Smooth muscle cell (in vitro differentiated cells): ENCODE results near the gene GABRG3. TPM values are rescaled to one million over a fixed set of nuclear protein-coding genes. Genes with fewer than 3 reads are reported as not detected.

ENCODE experiments used
- DNase-seq: peaks from one replicate; lab custom pipeline; 2025; ENCODE audit not compliant: unreplicated experiment; lab: John Stamatoyannopoulos, UW
- H2AFZ ChIP-seq: fragments of 200-600 bp; sonication (generic); 2 replicates; pipeline ENCODE4 v1.6.0; 2016; ENCODE audit warnings: antibody characterized with exemption, low read depth, mild to moderate bottlenecking
- H3F3A ChIP-seq: fragments of 200-600 bp; sonication (generic); 2 replicates; pipeline ENCODE4 v1.6.0; 2017; ENCODE audit warnings: antibody characterized with exemption, low read depth
- H3K27ac ChIP-seq: fragments of 200-600 bp; sonication (generic); 2 replicates; pipeline ENCODE4 v1.5.1; 2016; ENCODE audit warnings: low read depth, mild to moderate bottlenecking
- H3K27me3 ChIP-seq: fragments of 200-600 bp; sonication (generic); 2 replicates; pipeline ENCODE4 v1.6.1; 2016; ENCODE audit warnings: low read depth, mild to moderate bottlenecking
- H3K36me3 ChIP-seq: fragments of 200-600 bp; sonication (generic); 2 replicates; pipeline ENCODE4 v1.5.1; 2016; ENCODE audit warnings: low read depth
- H3K4me1 ChIP-seq: fragments of 200-600 bp; sonication (generic); 2 replicates; pipeline ENCODE4 v1.5.1; 2016; ENCODE audit warnings: low read depth
- H3K4me2 ChIP-seq: fragments of 200-600 bp; sonication (generic); 2 replicates; pipeline ENCODE4 v1.6.0; 2016; ENCODE audit warnings: mild to moderate bottlenecking
- H3K4me3 ChIP-seq: fragments of 200-600 bp; sonication (generic); 2 replicates; pipeline ENCODE4 v1.5.1; 2016; ENCODE audit warnings: mild to moderate bottlenecking
- H3K79me2 ChIP-seq: fragments of 200-600 bp; sonication (generic); 2 replicates; pipeline ENCODE4 v1.6.0; 2016; ENCODE audit warnings: low read depth, mild to moderate bottlenecking
- H3K9ac ChIP-seq: fragments of 200-600 bp; sonication (generic); 2 replicates; pipeline ENCODE4 v1.6.0; 2016; ENCODE audit warnings: low read depth
- H3K9me3 ChIP-seq: fragments of 200-600 bp; sonication (generic); replicated peaks from 2 replicates; pipeline ENCODE4 v1.5.1; 2016; ENCODE audit warnings: low read depth
- H4K20me1 ChIP-seq: fragments of 200-600 bp; sonication (generic); 2 replicates; pipeline ENCODE4 v1.6.0; 2016; ENCODE audit warnings: low read depth
- WGBS: methylation state at CpG from one replicate; pipeline ENCODE4 v1.1.7; 2016; ENCODE audit warnings: low lambda C conversion rate; 5-methylcytosine and 5-hydroxymethylcytosine counted together
- polyA plus RNA-seq: library from polyadenylated mRNA; unstranded; fragments of >200 nt; fragmentation: Nextera tagmentation; extraction: Ambion mirVana; gene quantifications from 2 replicates; pipeline ENCODE4 v1.2.1, GENCODE V29; 2016
- total RNA-seq: library from RNA; depleted of rRNA; stranded (reverse); fragments of >200 nt; gene quantifications from 2 replicates; pipeline ENCODE4 v1.2.3, GENCODE V29; 2014
- TF ChIP-seq, protein P1 (sequence below): fragments of 200-600 bp; sonication (generic); IDR thresholded peaks from 2 replicates; pipeline ENCODE4 v1.5.1; 2017; ENCODE audit warnings: borderline replicate concordance, mild to moderate bottlenecking, antibody characterized with exemption; ENCODE audit not compliant: insufficient read depth, poor library complexity, severe bottlenecking

Gene GABRG3
- total and polyA plus RNA-seq, 2 experiments from 2014 or later, result under 0.01 TPM; not detected in 1

DNA sequence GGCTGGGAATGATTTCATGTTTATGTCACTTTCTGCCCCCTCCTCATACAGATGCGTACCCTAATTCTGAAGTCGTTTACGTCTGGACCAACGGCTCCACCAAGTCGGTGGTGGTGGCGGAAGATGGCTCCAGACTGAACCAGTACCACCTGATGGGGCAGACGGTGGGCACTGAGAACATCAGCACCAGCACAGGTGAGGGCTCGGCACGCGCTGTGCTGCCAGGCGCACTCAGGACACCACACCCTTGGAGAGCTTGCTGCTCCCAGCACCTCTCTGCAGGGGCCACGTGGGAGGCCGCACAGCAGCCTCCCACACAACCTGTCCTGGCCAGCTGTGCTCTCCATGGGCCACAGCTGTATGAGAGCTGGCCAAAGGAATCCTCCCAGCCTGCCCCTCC, 33.8 kb upstream of the GABRG3 start:
- H3K9me3 ChIP-seq, result no peaks in the 10 kb centered on the region
- no peak overlapping the region for H2AFZ ChIP-seq
- no peak for DNase-seq
- TF ChIP-seq, protein P1, sequence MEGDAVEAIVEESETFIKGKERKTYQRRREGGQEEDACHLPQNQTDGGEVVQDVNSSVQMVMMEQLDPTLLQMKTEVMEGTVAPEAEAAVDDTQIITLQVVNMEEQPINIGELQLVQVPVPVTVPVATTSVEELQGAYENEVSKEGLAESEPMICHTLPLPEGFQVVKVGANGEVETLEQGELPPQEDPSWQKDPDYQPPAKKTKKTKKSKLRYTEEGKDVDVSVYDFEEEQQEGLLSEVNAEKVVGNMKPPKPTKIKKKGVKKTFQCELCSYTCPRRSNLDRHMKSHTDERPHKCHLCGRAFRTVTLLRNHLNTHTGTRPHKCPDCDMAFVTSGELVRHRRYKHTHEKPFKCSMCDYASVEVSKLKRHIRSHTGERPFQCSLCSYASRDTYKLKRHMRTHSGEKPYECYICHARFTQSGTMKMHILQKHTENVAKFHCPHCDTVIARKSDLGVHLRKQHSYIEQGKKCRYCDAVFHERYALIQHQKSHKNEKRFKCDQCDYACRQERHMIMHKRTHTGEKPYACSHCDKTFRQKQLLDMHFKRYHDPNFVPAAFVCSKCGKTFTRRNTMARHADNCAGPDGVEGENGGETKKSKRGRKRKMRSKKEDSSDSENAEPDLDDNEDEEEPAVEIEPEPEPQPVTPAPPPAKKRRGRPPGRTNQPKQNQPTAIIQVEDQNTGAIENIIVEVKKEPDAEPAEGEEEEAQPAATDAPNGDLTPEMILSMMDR, result no peak
- H4K20me1 ChIP-seq, result no peaks in the 10 kb centered on the region
- no peaks in the 10 kb centered on the region for H3K79me2 ChIP-seq
- no peaks in the 10 kb centered on the region for H3K4me1 ChIP-seq
- no peak overlapping the region for H3K27ac ChIP-seq
- no peak overlapping the region for H3K9ac ChIP-seq
- H3K27me3 ChIP-seq, result no peaks in the 10 kb centered on the region
- WGBS, result 94% methylated on average over 13 of the region's 13 CpGs
- no peak overlapping the region for H3K4me2 ChIP-seq
- H3F3A ChIP-seq, result no peaks in the 10 kb centered on the region
- no peak overlapping the region for H3K4me3 ChIP-seq
- H3K36me3 ChIP-seq, result no peaks in the 10 kb centered on the region

DNA sequence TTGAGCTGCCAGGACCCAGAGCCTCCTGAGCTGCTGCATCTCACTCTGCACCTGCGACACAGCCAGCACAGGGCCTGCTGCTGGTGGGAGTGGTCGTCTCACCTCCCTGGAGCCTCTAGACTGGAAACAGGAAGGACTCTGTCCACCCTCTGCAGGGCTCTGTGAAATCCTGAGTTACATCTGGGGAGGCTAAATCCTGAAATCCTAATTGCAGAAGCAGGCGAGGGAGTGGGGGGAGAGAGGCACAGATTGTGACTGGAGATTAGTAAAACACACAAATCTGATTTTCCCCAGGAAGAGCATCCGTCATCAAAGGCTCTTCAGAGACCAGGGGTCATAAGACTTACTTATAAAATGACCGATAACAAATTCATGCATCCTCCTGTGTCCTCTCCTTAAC, 31.6 kb upstream of the GABRG3 start:
- H3K4me3 ChIP-seq, result no peak overlapping the region
- 81% methylated on average over 5 of the region's 5 CpGs for WGBS
- H3K27ac ChIP-seq, result no peak overlapping the region
- H3K4me2 ChIP-seq, result no peak overlapping the region
- H3K4me1 ChIP-seq, result no peaks in the 10 kb centered on the region
- TF ChIP-seq, protein P1, result no peak
- no peak for DNase-seq
- H4K20me1 ChIP-seq, result no peaks in the 10 kb centered on the region
- no peaks in the 10 kb centered on the region for H3K79me2 ChIP-seq
- H3K36me3 ChIP-seq, result no peaks in the 10 kb centered on the region
- H3F3A ChIP-seq, result no peaks in the 10 kb centered on the region
- no peak overlapping the region for H2AFZ ChIP-seq
- no peak overlapping the region for H3K9ac ChIP-seq
- H3K27me3 ChIP-seq, result no peaks in the 10 kb centered on the region
- H3K9me3 ChIP-seq, result no peaks in the 10 kb centered on the region

DNA sequence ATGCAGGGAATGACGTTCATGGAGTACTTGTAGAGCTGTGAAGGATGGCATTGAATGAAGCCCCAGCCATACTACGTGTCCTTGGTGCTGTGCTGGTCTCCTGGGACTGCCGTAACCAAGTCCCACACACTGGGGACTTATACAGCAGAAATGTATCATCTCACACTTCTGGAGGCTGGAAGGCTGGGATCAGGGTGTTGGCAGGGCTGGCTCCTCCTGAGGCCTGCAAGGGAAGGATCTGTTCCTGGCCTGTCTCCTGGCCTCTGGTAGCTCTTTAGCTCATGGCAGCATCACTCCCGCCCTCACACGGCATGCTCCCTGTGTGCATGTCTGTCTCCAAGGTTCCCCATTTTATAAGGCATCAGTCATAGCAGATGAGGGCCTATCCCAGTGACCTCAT, 29.5 kb upstream of the GABRG3 start:
- Histone ChIP-seq H3K36me3 (no peaks in the 10 kb centered on the region), H3K27me3 (no peaks in the 10 kb centered on the region), H3K79me2 (no peaks in the 10 kb centered on the region), H3K9me3 (no peaks in the 10 kb centered on the region), H3K4me2 (no peak overlapping the region), H3K9ac (no peak overlapping the region), H3F3A (no peaks in the 10 kb centered on the region), H2AFZ (no peak overlapping the region), H4K20me1 (no peaks in the 10 kb centered on the region), H3K27ac (no peak overlapping the region), H3K4me1 (no peaks in the 10 kb centered on the region), H3K4me3 (no peak overlapping the region)
- WGBS, result 90% methylated on average over 5 of the region's 5 CpGs
- no peak for DNase-seq
- TF ChIP-seq, protein P1, result no peak

DNA sequence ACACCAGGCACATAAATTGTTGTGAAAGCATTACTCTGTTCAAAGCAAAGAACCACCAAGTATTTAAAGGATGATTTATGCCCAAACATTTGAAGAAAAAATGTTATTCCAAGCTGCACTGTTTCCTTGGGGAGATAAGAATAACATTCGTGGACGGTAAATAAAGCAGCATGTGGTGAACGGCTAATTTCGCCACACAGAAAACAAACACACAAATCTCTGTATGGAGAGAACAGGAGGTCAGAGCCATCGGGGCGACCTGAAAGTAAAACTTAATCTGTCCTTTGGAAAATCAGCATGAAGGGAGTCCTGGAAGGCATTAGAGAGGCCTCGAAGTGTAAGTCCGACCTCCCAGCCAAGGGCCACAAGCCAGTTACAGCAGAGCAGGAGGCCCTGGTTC, 27.1 kb upstream of the GABRG3 start:
- Histone ChIP-seq H4K20me1 (no peaks in the 10 kb centered on the region), H3K4me1 (no peaks in the 10 kb centered on the region), H3K9me3 (no peaks in the 10 kb centered on the region), H3K4me3 (no peak overlapping the region), H3F3A (no peaks in the 10 kb centered on the region), H3K36me3 (no peaks in the 10 kb centered on the region), H2AFZ (no peak overlapping the region), H3K9ac (no peak overlapping the region), H3K79me2 (no peaks in the 10 kb centered on the region), H3K27ac (no peak overlapping the region), H3K4me2 (no peak overlapping the region), H3K27me3 (no peaks in the 10 kb centered on the region)
- DNase-seq, result no peak
- 64% methylated on average over 8 of the region's 8 CpGs for WGBS
- TF ChIP-seq, protein P1, result no peak
